DMS153 (cell line): Measurements from ENCODE around the gene GPR61.

Source experiments
- DNase-seq: peaks from one replicate; lab custom pipeline; 2025; lab: John Stamatoyannopoulos, UW

Gene GPR61

GRCh38 chr1:109569323-109569722, 29.7 kb downstream of the GPR61 start:
- DNase-seq = no peak

GRCh38 chr1:109570414-109570813, 30.7 kb downstream of the GPR61 start:
- no peak for DNase-seq

GRCh38 chr1:109573785-109574184, 34.1 kb downstream of the GPR61 start:
- no peak for DNase-seq

- DNase-seq = no peak
Observed at GRCh38 chr1:109578947-109579443, 39.3 kb downstream of the GPR61 start.

- DNase-seq = no peak
Observed at GRCh38 chr1:109579491-109579890, 39.8 kb downstream of the GPR61 start.

GRCh38 chr1:109582021-109582420, 42.3 kb downstream of the GPR61 start:
- no peak for DNase-seq

GRCh38 chr1:109584766-109585165, 45.1 kb downstream of the GPR61 start:
- DNase-seq = no peak

GRCh38 chr1:109586055-109586454, 46.4 kb downstream of the GPR61 start:
- no peak for DNase-seq

GRCh38 chr1:109589177-109589576, 49.5 kb downstream of the GPR61 start:
- DNase-seq = no peak

GRCh38 chr1:109589679-109590078, 50.0 kb downstream of the GPR61 start:
- DNase-seq = no peak

GRCh38 chr1:109592916-109593315, 53.2 kb downstream of the GPR61 start:
- no peak for DNase-seq

- DNase-seq = no peak
Observed at GRCh38 chr1:109595531-109595930, 55.9 kb downstream of the GPR61 start.
